HG03196 (cell line): ENCODE results near the gene SLX4.
"Not testable (repeated sequence)": the region's sequence is repeated elsewhere in the genome, so short reads cannot be mapped to it uniquely, and the experiment has no call there.

Source experiments
- ATAC-seq: cut with Tn5 transposase; IDR thresholded peaks from one replicate; pipeline ENCODE4 v1.9.1; 2021; ENCODE audit not compliant: unreplicated experiment

The SLX4 gene

GRCh38 chr16:3641801-3642396 lies 30.5 kb upstream of the SLX4 start:
- no peak for ATAC-seq

- no peak for ATAC-seq
Measured at GRCh38 chr16:3640632-3641501, 29.5 kb upstream of the SLX4 start.

- no peak for ATAC-seq
Measured at GRCh38 chr16:3640207-3640606, 28.8 kb upstream of the SLX4 start.

- ATAC-seq = no peak
Measured at GRCh38 chr16:3638916-3639644, 27.7 kb upstream of the SLX4 start.

- no peak for ATAC-seq
Measured at GRCh38 chr16:3637371-3637923, 26.0 kb upstream of the SLX4 start.

GRCh38 chr16:3625911-3626732 lies 14.7 kb upstream of the SLX4 start:
- ATAC-seq = no peak

GRCh38 chr16:3625331-3625730 lies 13.9 kb upstream of the SLX4 start:
- no peak for ATAC-seq

GRCh38 chr16:3623642-3624041 lies 12.2 kb upstream of the SLX4 start:
- no peak for ATAC-seq

- no peak for ATAC-seq
Measured at GRCh38 chr16:3618769-3619141, 7.3 kb upstream of the SLX4 start.

- ATAC-seq = no peak
Measured at GRCh38 chr16:3612510-3613466, 1.4 kb upstream of the SLX4 start.

GRCh38 chr16:3610698-3611145 lies 684 bp downstream of the SLX4 start:
- no peak for ATAC-seq

- ATAC-seq = no peak
Measured at GRCh38 chr16:3609895-3610697, 1.3 kb downstream of the SLX4 start.

- ATAC-seq = not testable (repeated sequence)
Measured at GRCh38 chr16:3608976-3609375, 2.4 kb downstream of the SLX4 start.

- no peak for ATAC-seq
Measured at GRCh38 chr16:3608069-3608468, 3.3 kb downstream of the SLX4 start.

- no peak for ATAC-seq
Measured at GRCh38 chr16:3607634-3608033, 3.8 kb downstream of the SLX4 start.

GRCh38 chr16:3607161-3607560 lies 4.2 kb downstream of the SLX4 start:
- no peak for ATAC-seq

GRCh38 chr16:3606441-3606840 lies 5.0 kb downstream of the SLX4 start:
- ATAC-seq = no peak

- ATAC-seq = no peak
Measured at GRCh38 chr16:3602320-3602653, 9.1 kb downstream of the SLX4 start.
